DND-41 (cell line): ENCODE measurements around the gene NOL3.

Experiments
- ATAC-seq: fragments of 200-7000 bp; cut with Tn5 transposase; 3 replicates; pipeline ENCODE4 v1.9.1; 2021; ENCODE audit warnings: low read depth; ENCODE audit not compliant: insufficient read depth
- DNase-seq: peaks from one replicate; pipeline ENCODE4 v3.0.0-alpha.2; 2020
- H2AFZ ChIP-seq: 2 replicates; pipeline ENCODE4 v1.6.0; 2012; ENCODE audit warnings: low read depth, low read length
- H3K27ac ChIP-seq: 2 replicates; pipeline ENCODE4 v1.5.1; 2012; ENCODE audit warnings: low read length, inconsistent platforms
- H3K27me3 ChIP-seq: fragments of 200-600 bp; sonication (generic); 2 replicates; pipeline ENCODE4 v1.6.0; 2012; ENCODE audit warnings: low read length, mild to moderate bottlenecking, inconsistent platforms; ENCODE audit not compliant: insufficient read depth, poor library complexity
- H3K36me3 ChIP-seq: 2 replicates; pipeline ENCODE4 v1.5.1; 2012; ENCODE audit warnings: low read length, inconsistent platforms; ENCODE audit not compliant: insufficient read depth
- H3K4me1 ChIP-seq: 2 replicates; pipeline ENCODE4 v1.5.1; 2012; ENCODE audit warnings: mild to moderate bottlenecking, low read length; ENCODE audit not compliant: insufficient read depth
- H3K4me2 ChIP-seq: 2 replicates; pipeline ENCODE4 v1.6.0; 2012; ENCODE audit warnings: mild to moderate bottlenecking, moderate library complexity, low read length, inconsistent platforms; ENCODE audit not compliant: insufficient read depth
- H3K4me3 ChIP-seq, 2 experiments: fragments of 200-600 bp in 1 of 2; shearing (Covaris generic) in 1 of 2; 2 replicates each; pipeline ENCODE4 v1.5.1; 2012 to 2016; ENCODE audit warnings: inconsistent platforms in 2 of 2, low read length in 2 of 2, mild to moderate bottlenecking in 2 of 2, low read depth in 1 of 2, moderate library complexity in 1 of 2
- H3K79me2 ChIP-seq: 2 replicates; pipeline ENCODE4 v1.6.0; 2012; ENCODE audit warnings: low read length, inconsistent platforms; ENCODE audit not compliant: insufficient read depth
- H3K9ac ChIP-seq: 2 replicates; pipeline ENCODE4 v1.6.0; 2012; ENCODE audit warnings: low read depth, mild to moderate bottlenecking, inconsistent platforms, low read length, moderate library complexity
- H3K9me3 ChIP-seq: 2 replicates; pipeline ENCODE4 v1.5.1; 2012; ENCODE audit warnings: low read length, moderate library complexity, mild to moderate bottlenecking, inconsistent platforms; ENCODE audit not compliant: insufficient read depth, severe bottlenecking
- H4K20me1 ChIP-seq: 2 replicates; pipeline ENCODE4 v1.6.0; 2012; ENCODE audit warnings: low read length; ENCODE audit not compliant: insufficient read depth
- CTCF ChIP-seq: IDR thresholded peaks from 2 replicates; pipeline ENCODE4 v1.5.1; 2012; ENCODE audit warnings: borderline replicate concordance, low read length, moderate library complexity, mild to moderate bottlenecking; ENCODE audit not compliant: poor library complexity, severe bottlenecking; ENCODE audit errors: extremely low read depth
- EZH2 ChIP-seq: IDR thresholded peaks from 3 replicates; pipeline ENCODE4 v1.6.1; 2012; ENCODE audit warnings: borderline replicate concordance, low read depth, mild to moderate bottlenecking, moderate library complexity, low read length, inconsistent platforms; ENCODE audit not compliant: severe bottlenecking

The NOL3 gene

GRCh38 chr16:67201411-67202345, 31.3 kb downstream of the NOL3 start:
- no peak for DNase-seq
- no peak overlapping the region for H3K4me3 ChIP-seq
- H3K4me2 ChIP-seq: no peak overlapping the region
- peaks cover 76% of the 10 kb centered on the region for H3K36me3 ChIP-seq
- no peaks in the 10 kb centered on the region for H3K27me3 ChIP-seq
- H2AFZ ChIP-seq: no peak overlapping the region
- peaks cover 30% of the 10 kb centered on the region for H4K20me1 ChIP-seq
- H3K79me2 ChIP-seq: no peaks in the 10 kb centered on the region
- H3K9me3 ChIP-seq: no peaks in the 10 kb centered on the region
- no peak for ATAC-seq
- TF ChIP-seq CTCF (no peak), EZH2 (no peak)
- no peak overlapping the region for H3K9ac ChIP-seq
- no peaks in the 10 kb centered on the region; the same call in 1 of the 2 replicates for H3K4me1 ChIP-seq
- no peak overlapping the region for H3K27ac ChIP-seq

- Histone ChIP-seq H3K79me2 (no peaks in the 10 kb centered on the region), H2AFZ (no peak overlapping the region), H3K4me3 (no peak overlapping the region), H3K27ac (no peak overlapping the region), H3K9me3 (no peaks in the 10 kb centered on the region), H3K4me1 (no peaks in the 10 kb centered on the region), H3K27me3 (no peaks in the 10 kb centered on the region), H3K9ac (no peak overlapping the region), H3K36me3 (peaks cover 69% of the 10 kb centered on the region), H3K4me2 (no peak overlapping the region), H4K20me1 (peaks cover 23% of the 10 kb centered on the region)
- DNase-seq (no peak), ATAC-seq (no peak)
- no peak for TF ChIP-seq EZH2
- no peak for TF ChIP-seq CTCF
Observed at GRCh38 chr16:67202426-67202825, 32.1 kb downstream of the NOL3 start.

GRCh38 chr16:67202956-67203493, 32.7 kb downstream of the NOL3 start:
- no peak for TF ChIP-seq CTCF
- TF ChIP-seq EZH2: no peak
- Histone ChIP-seq H3K9ac (no peak overlapping the region), H4K20me1 (peaks cover 18% of the 10 kb centered on the region), H3K36me3 (peaks cover 63% of the 10 kb centered on the region), H3K4me1 (no peaks in the 10 kb centered on the region), H3K4me3 (no peak overlapping the region), H3K79me2 (no peaks in the 10 kb centered on the region), H3K9me3 (no peaks in the 10 kb centered on the region), H3K4me2 (no peak overlapping the region), H2AFZ (no peak overlapping the region), H3K27me3 (no peaks in the 10 kb centered on the region), H3K27ac (no peak overlapping the region)
- ATAC-seq: no peak
- no peak for DNase-seq
